Colonic mucosa (tissue), 4 donors: ENCODE results near the gene MYH1. TPM values are rescaled to one million over a fixed set of nuclear protein-coding genes. Genes with fewer than 3 reads are reported as not detected.

Experiments
- DNase-seq: peaks from one replicate; pipeline ENCODE4 v3.0.0-alpha.2; 2020
- H3K27ac ChIP-seq: fragments of 200-600 bp; one replicate; pipeline ENCODE4 v1.8.0; 2021
- H3K27me3 ChIP-seq: fragments of 200-600 bp; one replicate; pipeline ENCODE4 v1.8.0; 2021
- H3K36me3 ChIP-seq: fragments of 200-600 bp; one replicate; pipeline ENCODE4 v1.8.0; 2021
- H3K4me1 ChIP-seq: fragments of 200-600 bp; one replicate; pipeline ENCODE4 v1.8.0; 2021; ENCODE audit warnings: mild to moderate bottlenecking
- H3K4me3 ChIP-seq: fragments of 200-600 bp; one replicate; pipeline ENCODE4 v1.8.0; 2021
- H3K9ac ChIP-seq, 2 donors: one replicate each; pipeline ENCODE4 v1.7.0; 2013; ENCODE audit warnings: control low read depth in 2 of 2, low read depth in 2 of 2, low read length in 2 of 2
- H3K9me3 ChIP-seq: fragments of 200-600 bp; one replicate; pipeline ENCODE4 v1.8.0; 2021
- CTCF ChIP-seq: fragments of 200-600 bp; IDR thresholded peaks from one replicate; pipeline ENCODE4 v1.8.0; 2022; ENCODE audit warnings: antibody characterized with exemption, mild to moderate bottlenecking
- intact Hi-C: fragments of 100-400 bp; cut with DNase I; formaldehyde crosslinking; loops from one replicate; pipeline ENCODE4 v1.14.1; 2022
- total RNA-seq, 2 donors: library from RNA; stranded (reverse); fragmentation: NEBNext Ultra II Directional in 1 of 2; extraction: Animal tissue kit (Norgen Biotek cat#: 25700) in 1 of 2; gene quantifications; one replicate each; pipeline ENCODE4 v1.2.1, GENCODE V29; 2021
- donor health status: healthy.
- donor health status: DM: no; HTN: no; CAD: no.
- donor health status: DM: no; HTN: no; CAD: no.

The MYH1 gene
- total RNA-seq, 2 donors from 2014 or later: not detected

GRCh38 chr17:10527419-10527818 lies 9.1 kb upstream of the MYH1 start:
- H3K27me3 ChIP-seq: no peaks in the 10 kb centered on the region
- H3K4me3 ChIP-seq: no peak overlapping the region
- no peak for DNase-seq
- no peaks in the 10 kb centered on the region for H3K9me3 ChIP-seq
- no peak overlapping the region for H3K27ac ChIP-seq
- TF ChIP-seq CTCF: no peak
- intact Hi-C loops: no loop called here
- no peak overlapping the region for H3K9ac ChIP-seq
- no peaks in the 10 kb centered on the region for H3K36me3 ChIP-seq
- H3K4me1 ChIP-seq: no peaks in the 10 kb centered on the region

GRCh38 chr17:10526517-10526916 lies 8.2 kb upstream of the MYH1 start:
- Histone ChIP-seq H3K4me1 (no peaks in the 10 kb centered on the region), H3K4me3 (no peak overlapping the region), H3K36me3 (no peaks in the 10 kb centered on the region), H3K9me3 (no peaks in the 10 kb centered on the region), H3K27me3 (no peaks in the 10 kb centered on the region), H3K27ac (no peak overlapping the region), H3K9ac (no peak overlapping the region)
- TF ChIP-seq CTCF: no peak
- intact Hi-C loops: no loop called here
- DNase-seq: no peak

- intact Hi-C loops: no loop called here
- no peaks in the 10 kb centered on the region for H3K9me3 ChIP-seq
- H3K4me1 ChIP-seq: no peaks in the 10 kb centered on the region
- no peaks in the 10 kb centered on the region for H3K36me3 ChIP-seq
- TF ChIP-seq CTCF: no peak
- no peaks in the 10 kb centered on the region for H3K27me3 ChIP-seq
- DNase-seq: no peak
- no peak overlapping the region for H3K27ac ChIP-seq
- H3K9ac ChIP-seq: no peak overlapping the region
- H3K4me3 ChIP-seq: no peak overlapping the region
Observed at GRCh38 chr17:10523064-10523463, 4.7 kb upstream of the MYH1 start.

- no peaks in the 10 kb centered on the region for H3K4me1 ChIP-seq
- no peaks in the 10 kb centered on the region for H3K27me3 ChIP-seq
- H3K27ac ChIP-seq: no peak overlapping the region
- DNase-seq: no peak
- TF ChIP-seq CTCF: no peak
- no peak overlapping the region for H3K4me3 ChIP-seq
- H3K9me3 ChIP-seq: no peaks in the 10 kb centered on the region
- no peaks in the 10 kb centered on the region for H3K36me3 ChIP-seq
- intact Hi-C loops: no loop called here
- H3K9ac ChIP-seq: no peak overlapping the region
Observed at GRCh38 chr17:10521949-10522348, 3.6 kb upstream of the MYH1 start.

- no peaks in the 10 kb centered on the region for H3K9me3 ChIP-seq
- intact Hi-C loops: no loop called here
- TF ChIP-seq CTCF: no peak
- no peak overlapping the region for H3K27ac ChIP-seq
- no peaks in the 10 kb centered on the region for H3K4me1 ChIP-seq
- no peak overlapping the region for H3K9ac ChIP-seq
- no peaks in the 10 kb centered on the region for H3K27me3 ChIP-seq
- no peak overlapping the region for H3K4me3 ChIP-seq
- no peaks in the 10 kb centered on the region for H3K36me3 ChIP-seq
- DNase-seq: no peak
Observed at GRCh38 chr17:10516638-10517037, 1.7 kb downstream of the MYH1 start.

- H3K4me1 ChIP-seq: no peaks in the 10 kb centered on the region
- no peak overlapping the region for H3K4me3 ChIP-seq
- TF ChIP-seq CTCF: no peak
- no peaks in the 10 kb centered on the region for H3K9me3 ChIP-seq
- H3K9ac ChIP-seq: no peak overlapping the region
- DNase-seq: no peak
- intact Hi-C loops: no loop called here
- H3K27me3 ChIP-seq: no peaks in the 10 kb centered on the region
- H3K27ac ChIP-seq: no peak overlapping the region
- no peaks in the 10 kb centered on the region for H3K36me3 ChIP-seq
Observed at GRCh38 chr17:10516065-10516464, 2.3 kb downstream of the MYH1 start.
